Measurements from ENCODE around the gene CAPN14.

CAPN14 gene

GRCh38 chr2:31168291-31168690 is 49.0 kb downstream of the CAPN14 start:
- TF ChIP-seq CTCF (IDR thresholded peaks at IDR 0.05; ENCODE audit: low read depth, low read length, missing control alignments) = no peak
- no peak for DNase-seq (ENCODE audit: low read depth)
- no peak overlapping the region for H3K4me3 ChIP-seq (ENCODE audit: low read depth, low read length)

GRCh38 chr2:31166925-31167324 is 50.4 kb downstream of the CAPN14 start:
- no peak for TF ChIP-seq CTCF (IDR thresholded peaks at IDR 0.05; ENCODE audit: low read depth, low read length, missing control alignments)

GRCh38 chr2:31163011-31163539 is 54.2 kb downstream of the CAPN14 start:
- no peak for DNase-seq (ENCODE audit: low read depth)

More at GRCh38 chr2:31166925-31167324, 50.4 kb downstream of the CAPN14 start:
- DNase-seq (ENCODE audit: low read depth) = no peak
- H3K4me3 ChIP-seq (ENCODE audit: low read depth, low read length) = no peak overlapping the region

GRCh38 chr2:31161637-31162036 is 55.7 kb downstream of the CAPN14 start:
- no peak for DNase-seq (ENCODE audit: low read depth)
- TF ChIP-seq CTCF (IDR thresholded peaks at IDR 0.05; ENCODE audit: low read depth, low read length, missing control alignments) = no peak
- no peak overlapping the region for H3K4me3 ChIP-seq (ENCODE audit: low read depth, low read length)

More at GRCh38 chr2:31163011-31163539, 54.2 kb downstream of the CAPN14 start:
- no peak for TF ChIP-seq CTCF (IDR thresholded peaks at IDR 0.05; ENCODE audit: low read depth, low read length, missing control alignments)
- H3K4me3 ChIP-seq (ENCODE audit: low read depth, low read length) = no peak overlapping the region

- H3K4me3 ChIP-seq (ENCODE audit: low read depth, low read length) = no peak overlapping the region
- TF ChIP-seq CTCF (IDR thresholded peaks at IDR 0.05; ENCODE audit: low read depth, low read length, missing control alignments) = no peak
- no peak for DNase-seq (ENCODE audit: low read depth)
Observed at GRCh38 chr2:31151501-31151900, 65.8 kb downstream of the CAPN14 start.

GRCh38 chr2:31150120-31150670 is 67.1 kb downstream of the CAPN14 start:
- no peak overlapping the region for H3K4me3 ChIP-seq (ENCODE audit: low read depth, low read length)
- no peak for TF ChIP-seq CTCF (IDR thresholded peaks at IDR 0.05; ENCODE audit: low read depth, low read length, missing control alignments)
- DNase-seq (ENCODE audit: low read depth) = no peak

- TF ChIP-seq CTCF (IDR thresholded peaks at IDR 0.05; ENCODE audit: low read depth, low read length, missing control alignments) = no peak
- no peak for DNase-seq (ENCODE audit: low read depth)
- H3K4me3 ChIP-seq (ENCODE audit: low read depth, low read length) = no peak overlapping the region
Observed at GRCh38 chr2:31148514-31148913, 68.8 kb downstream of the CAPN14 start.
